WTC11 (cell line): ENCODE data around the gene CYBB. TPM values are rescaled to one million over a fixed set of nuclear protein-coding genes. Genes with fewer than 3 reads are reported as not detected.

Experiments
- ATAC-seq: fragments of 200-7000 bp; cut with Tn5 transposase; 2 replicates; pipeline ENCODE4 v1.10.0; 2021; ENCODE audit warnings: mild to moderate bottlenecking, moderate library complexity
- CTCF ChIA-PET: fragments of 300-600 bp; sonication (Branson Sonifier 250); formaldehyde crosslinking; loops from one replicate; lab custom pipeline; 2021; ENCODE audit warnings: antibody characterized with exemption; lab: Charles Lee
- POLR2A ChIA-PET: fragments of 350-600 bp; sonication (Branson Sonifier 250); formaldehyde crosslinking; loops from one replicate; lab custom pipeline; 2021; ENCODE audit warnings: antibody characterized with exemption; lab: Charles Lee
- DNase-seq: peaks from one replicate; pipeline ENCODE4 v3.0.0; 2021; ENCODE audit warnings: low spot score
- H3K27ac Mint-ChIP-seq: 2 replicates; pipeline ENCODE4 v1.8.0; 2021; ENCODE audit warnings: mixed read lengths
- H3K27me3 Mint-ChIP-seq: 2 replicates; pipeline ENCODE4 v1.8.0; 2021; ENCODE audit warnings: low read depth, mild to moderate bottlenecking, moderate library complexity, mixed read lengths
- H3K36me3 Mint-ChIP-seq: 2 replicates; pipeline ENCODE4 v1.8.0; 2021; ENCODE audit warnings: mixed read lengths
- H3K4me1 Mint-ChIP-seq: 2 replicates; pipeline ENCODE4 v1.8.0; 2022; ENCODE audit warnings: mixed read lengths
- H3K4me3 Mint-ChIP-seq: 2 replicates; pipeline ENCODE4 v1.8.0; 2021; ENCODE audit warnings: mild to moderate bottlenecking, moderate library complexity, mixed read lengths
- H3K9me3 Mint-ChIP-seq: 2 replicates; pipeline ENCODE4 v1.8.0; 2021; ENCODE audit warnings: mixed read lengths
- ATF2 ChIP-seq: sonication (generic); formaldehyde crosslinking; IDR thresholded peaks from 2 replicates; pipeline ENCODE4 v1.8.1; 2022; ENCODE audit warnings: low read depth, missing genetic modification reagents, borderline replicate concordance
- CREB1 ChIP-seq: sonication (generic); formaldehyde crosslinking; IDR thresholded peaks from 2 replicates; pipeline ENCODE4 v1.8.0; 2023; ENCODE audit warnings: mild to moderate bottlenecking, missing genetic modification reagents
- E2F1 ChIP-seq: sonication (generic); formaldehyde crosslinking; IDR thresholded peaks from 2 replicates; pipeline ENCODE4 v1.8.0; 2022; ENCODE audit warnings: mild to moderate bottlenecking, missing genetic modification reagents
- E2F5 ChIP-seq: sonication (generic); formaldehyde crosslinking; IDR thresholded peaks from 2 replicates; pipeline ENCODE4 v1.8.1; 2022; ENCODE audit warnings: mild to moderate bottlenecking, moderate library complexity, missing genetic modification reagents
- FOXP4 ChIP-seq: sonication (generic); formaldehyde crosslinking; IDR thresholded peaks from 2 replicates; pipeline ENCODE4 v1.8.0; 2022; ENCODE audit warnings: mild to moderate bottlenecking, missing genetic modification reagents
- GTF2I ChIP-seq: fragments of 250-450 bp; sonication (Bioruptor Pico); conservative IDR thresholded peaks from 2 replicates; pipeline ENCODE4 v1.4.0; 2021; ENCODE audit warnings: mild to moderate bottlenecking
- MXD4 ChIP-seq: fragments of 250-450 bp; sonication (Bioruptor Pico); IDR thresholded peaks from 2 replicates; pipeline ENCODE4 v1.8.0; 2021; ENCODE audit warnings: mild to moderate bottlenecking, moderate library complexity, borderline replicate concordance
- NFE2L1 ChIP-seq: sonication (generic); formaldehyde crosslinking; IDR thresholded peaks from 2 replicates; pipeline ENCODE4 v1.8.1; 2023; ENCODE audit warnings: missing genetic modification reagents
- NFYB ChIP-seq: sonication (generic); formaldehyde crosslinking; conservative IDR thresholded peaks from 2 replicates; pipeline ENCODE4 v1.8.0; 2022; ENCODE audit warnings: low read depth, missing genetic modification reagents
- NR2C2 ChIP-seq: sonication (generic); formaldehyde crosslinking; IDR thresholded peaks from 2 replicates; pipeline ENCODE4 v1.8.0; 2022; ENCODE audit warnings: mild to moderate bottlenecking, missing genetic modification reagents
- NR3C1 ChIP-seq: sonication (generic); formaldehyde crosslinking; conservative IDR thresholded peaks from 2 replicates; pipeline ENCODE4 v1.8.1; 2023; ENCODE audit warnings: low read depth, mild to moderate bottlenecking, missing genetic modification reagents
- PRDM15 ChIP-seq: sonication (generic); formaldehyde crosslinking; IDR thresholded peaks from 2 replicates; pipeline ENCODE4 v1.8.0; 2022; ENCODE audit warnings: missing genetic modification reagents
- RORB ChIP-seq: fragments of 250-450 bp; sonication (Bioruptor Pico); IDR thresholded peaks from 2 replicates; pipeline ENCODE4 v1.9.0; 2021; ENCODE audit warnings: mild to moderate bottlenecking
- SMAD3 ChIP-seq: sonication (generic); formaldehyde crosslinking; IDR thresholded peaks from 2 replicates; pipeline ENCODE4 v1.8.0; 2022; ENCODE audit warnings: missing genetic modification reagents, mild to moderate bottlenecking, borderline replicate concordance
- USF1 ChIP-seq: sonication (generic); formaldehyde crosslinking; IDR thresholded peaks from 2 replicates; pipeline ENCODE4 v1.8.0; 2022; ENCODE audit warnings: mild to moderate bottlenecking, missing genetic modification reagents
- ZNF138 ChIP-seq: sonication (generic); formaldehyde crosslinking; conservative IDR thresholded peaks from 2 replicates; pipeline ENCODE4 v1.8.1; 2022; ENCODE audit warnings: mild to moderate bottlenecking, moderate library complexity, missing genetic modification reagents
- total RNA-seq: library from RNA; stranded (reverse); gene quantifications from 3 replicates; pipeline ENCODE4 v1.2.3, GENCODE V29; 2021

The CYBB gene
- total RNA-seq, 1 experiment from 2014 or later = 0.22 TPM

- no peak for TF ChIP-seq SMAD3 (CRISPR knock-in tag)
Observed at GRCh38 chrX:37813570-37813969, 33.7 kb downstream of the CYBB start (continued).

GRCh38 chrX:37815366-37815765 lies 35.5 kb downstream of the CYBB start:
- ATAC-seq (no peak), DNase-seq (no peak)
- CTCF ChIA-PET = no interaction called here
- 0 out of 2 replicates have a peak, but pooled peaks cover 3% of the 10 kb centered on the region for H3K4me1 Mint-ChIP-seq
- TF ChIP-seq NFYB (CRISPR knock-in tag) (no peak), E2F5 (no peak), NR3C1 (CRISPR knock-in tag) (no peak), NFE2L1 (CRISPR knock-in tag) (no peak), PRDM15 (CRISPR knock-in tag) (no peak), GTF2I (no peak)
- no peak overlapping the region for H3K27ac Mint-ChIP-seq
- H3K36me3 Mint-ChIP-seq = no peaks in the 10 kb centered on the region
- POLR2A ChIA-PET = no interaction called here
- H3K9me3 Mint-ChIP-seq = no peaks in the 10 kb centered on the region
- H3K4me3 Mint-ChIP-seq = no peak overlapping the region
- no peaks in the 10 kb centered on the region for H3K27me3 Mint-ChIP-seq

- DNase-seq (no peak), ATAC-seq (no peak)
- no peak overlapping the region for H3K27ac Mint-ChIP-seq
- CTCF ChIA-PET = no interaction called here
- TF ChIP-seq PRDM15 (CRISPR knock-in tag) (no peak), ATF2 (no peak), RORB (CRISPR knock-in tag) (no peak)
- no peaks in the 10 kb centered on the region for H3K36me3 Mint-ChIP-seq
- no peaks in the 10 kb centered on the region for H3K9me3 Mint-ChIP-seq
- H3K27me3 Mint-ChIP-seq = no peaks in the 10 kb centered on the region
- POLR2A ChIA-PET = no interaction called here
- 0 out of 2 replicates have a peak, but pooled peaks cover 3% of the 10 kb centered on the region for H3K4me1 Mint-ChIP-seq
- H3K4me3 Mint-ChIP-seq = no peak overlapping the region
Observed at GRCh38 chrX:37816766-37817165, 36.9 kb downstream of the CYBB start.

GRCh38 chrX:37817176-37817575 lies 37.3 kb downstream of the CYBB start:
- H3K9me3 Mint-ChIP-seq = no peaks in the 10 kb centered on the region
- no peaks in the 10 kb centered on the region for H3K27me3 Mint-ChIP-seq
- DNase-seq = no peak
- no peak overlapping the region for H3K27ac Mint-ChIP-seq
- no peaks in the 10 kb centered on the region for H3K36me3 Mint-ChIP-seq
- 0 out of 2 replicates have a peak, but pooled peaks cover under 1% of the 10 kb centered on the region for H3K4me1 Mint-ChIP-seq
- ChIA-PET CTCF (no interaction called here), POLR2A (no interaction called here)
- H3K4me3 Mint-ChIP-seq = no peak overlapping the region
- no peak for ATAC-seq
- TF ChIP-seq USF1 (CRISPR knock-in tag) (no peak), FOXP4 (CRISPR knock-in tag) (no peak), SMAD3 (CRISPR knock-in tag) (no peak), ZNF138 (CRISPR knock-in tag) (no peak), CREB1 (CRISPR knock-in tag) (no peak), E2F1 (CRISPR knock-in tag) (no peak), MXD4 (CRISPR knock-in tag) (no peak), NR2C2 (CRISPR knock-in tag) (no peak)
